Subcutaneous adipose tissue (tissue), 4 donors: Measurements from ENCODE around the gene STX3. TPM values are rescaled to one million over a fixed set of nuclear protein-coding genes. Genes with fewer than 3 reads are reported as not detected.

Experiments used
- CTCF ChIP-seq: fragments of 450-650 bp; IDR thresholded peaks from one replicate; pipeline ENCODE4 v1.5.1; 2016; ENCODE audit warnings: low read depth, mild to moderate bottlenecking, control low read depth, antibody characterized with exemption, moderate library complexity
- total RNA-seq, 4 donors: library from RNA; depleted of rRNA; stranded (reverse); fragments of >200 nt; gene quantifications; one replicate each; pipeline ENCODE4 v1.1.0, GENCODE V29; 2016

The STX3 gene
- total RNA-seq, 4 donors from 2014 or later: 16.8 to 39.6 (median 26.9) TPM

GRCh38 chr11:59814021-59814420 lies 58.8 kb downstream of the STX3 start:
- no peak for TF ChIP-seq CTCF

GRCh38 chr11:59815754-59816153 lies 60.6 kb downstream of the STX3 start:
- no peak for TF ChIP-seq CTCF

GRCh38 chr11:59818572-59818971 lies 63.4 kb downstream of the STX3 start:
- no peak for TF ChIP-seq CTCF

GRCh38 chr11:59822989-59823566 lies 67.9 kb downstream of the STX3 start:
- TF ChIP-seq CTCF: no peak

DNA sequence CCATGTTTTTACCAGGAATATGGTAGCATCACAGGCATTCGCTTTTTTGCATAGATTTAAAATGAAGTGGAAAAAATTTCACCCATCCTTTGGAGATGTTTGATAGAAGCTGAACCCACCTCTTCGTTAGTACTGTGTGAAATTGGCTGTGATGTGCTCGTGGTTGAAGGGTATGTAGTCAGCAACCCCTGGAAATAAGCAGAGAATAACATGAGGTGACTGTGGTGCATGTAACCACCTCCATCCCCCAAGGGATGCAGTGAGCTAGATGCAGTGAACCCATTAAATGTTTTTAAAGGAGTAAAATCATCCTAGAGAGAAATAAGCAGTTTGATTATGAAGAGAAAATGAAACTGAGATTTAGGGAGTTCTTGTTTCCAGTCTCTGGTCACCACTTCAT lies 74.2 kb downstream of the STX3 start:
- no peak for TF ChIP-seq CTCF

DNA sequence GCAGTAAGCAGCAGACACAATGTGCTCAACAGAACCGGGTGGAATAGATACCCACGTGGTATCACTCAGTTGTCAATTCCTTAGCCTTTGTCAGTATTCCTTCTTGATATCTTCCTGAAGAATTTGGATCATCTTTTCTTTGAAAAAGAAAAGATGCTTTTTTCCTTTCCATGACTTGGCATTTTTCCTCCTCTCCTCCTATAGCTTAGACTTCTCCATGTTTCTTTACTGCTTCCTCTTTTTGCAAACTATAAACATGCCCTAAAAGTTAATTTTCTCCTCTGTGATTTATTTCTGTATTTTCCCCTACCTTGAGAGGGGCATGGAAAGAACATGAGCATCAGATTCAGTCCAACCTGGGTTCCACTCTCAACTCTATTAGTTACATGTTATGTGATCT lies 78.4 kb downstream of the STX3 start:
- no peak for TF ChIP-seq CTCF

GRCh38 chr11:59839615-59840014 lies 84.4 kb downstream of the STX3 start:
- TF ChIP-seq CTCF: no peak
